ENCODE results near the gene JARID2. TPM values are rescaled to one million over a fixed set of nuclear protein-coding genes. Genes with fewer than 3 reads are reported as not detected.

The JARID2 gene
- total RNA-seq, 2 experiments from 2014 or later = 19.0 to 19.5 TPM

DNA sequence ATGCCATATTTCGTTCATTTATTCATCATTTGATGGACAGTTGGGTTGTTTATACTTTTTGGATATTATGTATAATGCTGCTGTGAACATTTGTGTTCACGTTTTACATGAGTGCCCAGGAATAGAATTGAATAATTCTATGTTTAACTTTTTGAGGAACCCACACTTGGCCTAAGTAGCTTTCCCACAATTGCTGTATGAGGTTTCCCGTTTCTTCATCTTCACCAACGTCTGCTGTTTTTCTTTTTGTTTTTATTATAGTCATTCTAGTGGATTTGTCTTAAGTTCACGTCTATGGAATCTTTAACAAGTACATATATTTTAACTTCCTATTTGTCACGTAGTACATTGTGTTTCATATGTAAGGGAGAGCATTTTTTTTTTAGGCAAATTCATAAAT, 110.3 kb downstream of the JARID2 start:
- Histone ChIP-seq H3K4me3 (ENCODE audit: low read depth, low read length, poor library complexity, severe bottlenecking) (no peak overlapping the region), H3K9me2 (ENCODE audit: insufficient read depth, low read length) (no peaks in the 10 kb centered on the region), H3K4me2 (ENCODE audit: low read length) (no peak overlapping the region), H3K4me1 (ENCODE audit: insufficient read depth, low read length, poor library complexity, severe bottlenecking) (peaks cover 22% of the 10 kb centered on the region), H4K20me1 (ENCODE audit: insufficient read depth, low read length) (peaks cover 28% of the 10 kb centered on the region), H2AFZ (ENCODE audit: low read length) (no peak overlapping the region), H3K79me2 (ENCODE audit: insufficient read depth, low read depth, low read length) (no peaks in the 10 kb centered on the region; the same call in 1 of the 2 replicates), H3K27ac (ENCODE audit: low read depth, low read length, poor library complexity, severe bottlenecking) (no peak overlapping the region), H3K9me3 (ENCODE audit: low read length) (no peaks in the 10 kb centered on the region), H3K36me3 (ENCODE audit: insufficient read depth, low read length) (no peaks in the 10 kb centered on the region)
- TF ChIP-seq, protein P1, sequence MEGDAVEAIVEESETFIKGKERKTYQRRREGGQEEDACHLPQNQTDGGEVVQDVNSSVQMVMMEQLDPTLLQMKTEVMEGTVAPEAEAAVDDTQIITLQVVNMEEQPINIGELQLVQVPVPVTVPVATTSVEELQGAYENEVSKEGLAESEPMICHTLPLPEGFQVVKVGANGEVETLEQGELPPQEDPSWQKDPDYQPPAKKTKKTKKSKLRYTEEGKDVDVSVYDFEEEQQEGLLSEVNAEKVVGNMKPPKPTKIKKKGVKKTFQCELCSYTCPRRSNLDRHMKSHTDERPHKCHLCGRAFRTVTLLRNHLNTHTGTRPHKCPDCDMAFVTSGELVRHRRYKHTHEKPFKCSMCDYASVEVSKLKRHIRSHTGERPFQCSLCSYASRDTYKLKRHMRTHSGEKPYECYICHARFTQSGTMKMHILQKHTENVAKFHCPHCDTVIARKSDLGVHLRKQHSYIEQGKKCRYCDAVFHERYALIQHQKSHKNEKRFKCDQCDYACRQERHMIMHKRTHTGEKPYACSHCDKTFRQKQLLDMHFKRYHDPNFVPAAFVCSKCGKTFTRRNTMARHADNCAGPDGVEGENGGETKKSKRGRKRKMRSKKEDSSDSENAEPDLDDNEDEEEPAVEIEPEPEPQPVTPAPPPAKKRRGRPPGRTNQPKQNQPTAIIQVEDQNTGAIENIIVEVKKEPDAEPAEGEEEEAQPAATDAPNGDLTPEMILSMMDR (conservative IDR thresholded peaks at IDR 0.05; ENCODE audit: low read length) = no peak
- no peak for TF ChIP-seq EZH2phosphoT487 (IDR thresholded peaks at IDR 0.05; ENCODE audit: borderline replicate concordance, low read depth, low read length)
- CTCF ChIA-PET (ENCODE audit: unreplicated experiment) = no interaction called here
- no TSS peak for BruUV-seq (replicated peaks)
- no peak for DNase-seq (ENCODE audit: low spot score)
- intact Hi-C loops (cut with micrococcal nuclease; ENCODE audit: unreplicated experiment) = no loop called here
- POLR2A ChIA-PET = interaction anchor here (1.5 kb wide), 1 partner anchor 11 kb away, joined by 5 read pairs; no protein-coding TSS in a partner anchor

DNA sequence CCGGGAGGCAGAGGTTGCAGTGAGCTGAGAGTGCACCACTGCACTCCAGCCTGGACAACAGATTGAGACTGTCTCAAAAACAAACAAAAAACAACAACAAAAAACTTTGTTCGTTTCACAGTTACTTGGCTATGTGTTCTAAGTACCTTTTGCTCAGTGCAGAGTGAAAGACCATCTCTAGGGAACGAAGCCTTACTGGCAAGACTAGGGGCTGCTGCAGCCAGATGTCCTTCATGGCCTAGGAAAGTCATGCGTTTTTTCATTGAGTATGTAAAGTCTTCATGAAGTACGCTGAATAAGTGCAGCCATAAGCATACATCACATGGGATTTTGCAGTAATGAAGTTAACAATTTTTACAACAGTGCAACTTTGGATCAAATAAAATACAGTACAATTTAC, 111.1 kb downstream of the JARID2 start:
- POLR2A ChIA-PET = interaction anchor here (1.5 kb wide), 1 partner anchor 12 kb away, joined by 5 read pairs; no protein-coding TSS in a partner anchor
- BruUV-seq (replicated peaks) = no TSS peak
- H3K9me2 ChIP-seq (ENCODE audit: insufficient read depth, low read length) = no peaks in the 10 kb centered on the region
- no peak for DNase-seq (ENCODE audit: low spot score)
- no peak overlapping the region for H3K4me2 ChIP-seq (ENCODE audit: low read length)
- no peaks in the 10 kb centered on the region for H3K36me3 ChIP-seq (ENCODE audit: insufficient read depth, low read length)
- H3K27ac ChIP-seq (ENCODE audit: low read depth, low read length, poor library complexity, severe bottlenecking) = no peak overlapping the region
- TF ChIP-seq, protein P1 (conservative IDR thresholded peaks at IDR 0.05; ENCODE audit: low read length) = no peak
- no peak for TF ChIP-seq EZH2phosphoT487 (IDR thresholded peaks at IDR 0.05; ENCODE audit: borderline replicate concordance, low read depth, low read length)
- H4K20me1 ChIP-seq (ENCODE audit: insufficient read depth, low read length) = peaks cover 28% of the 10 kb centered on the region
- CTCF ChIA-PET (ENCODE audit: unreplicated experiment) = no interaction called here
- H2AFZ ChIP-seq (ENCODE audit: low read length) = no peak overlapping the region
- no peak overlapping the region for H3K4me3 ChIP-seq (ENCODE audit: low read depth, low read length, poor library complexity, severe bottlenecking)
- no peaks in the 10 kb centered on the region; the same call in 1 of the 2 replicates for H3K79me2 ChIP-seq (ENCODE audit: insufficient read depth, low read depth, low read length)
- intact Hi-C loops (cut with micrococcal nuclease; ENCODE audit: unreplicated experiment) = no loop called here
- peaks cover 22% of the 10 kb centered on the region for H3K4me1 ChIP-seq (ENCODE audit: insufficient read depth, low read length, poor library complexity, severe bottlenecking)
- H3K9me3 ChIP-seq (ENCODE audit: low read length) = no peaks in the 10 kb centered on the region

DNA sequence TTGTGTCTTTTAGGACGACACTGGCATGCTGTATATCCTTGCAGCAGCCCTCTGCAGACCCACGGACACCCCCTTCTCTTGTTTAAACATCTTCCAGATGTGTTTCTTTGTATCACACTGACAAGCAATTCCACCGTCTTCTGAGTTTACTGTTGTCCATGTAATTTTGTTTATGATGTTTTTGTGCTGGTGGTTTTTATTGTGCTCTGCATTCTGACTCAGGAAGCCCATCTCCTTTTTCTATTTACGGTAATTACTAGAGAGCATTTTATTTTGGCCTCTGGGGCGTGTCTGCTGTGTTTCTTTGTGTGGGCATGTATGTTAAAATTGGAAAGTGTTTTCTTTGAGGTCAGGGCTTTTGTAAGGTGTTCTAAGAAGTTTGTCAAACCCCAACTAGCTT, 111.9 kb downstream of the JARID2 start:
- Histone ChIP-seq H3K4me3 (ENCODE audit: low read depth, low read length, poor library complexity, severe bottlenecking) (no peak overlapping the region), H3K79me2 (ENCODE audit: insufficient read depth, low read depth, low read length) (no peaks in the 10 kb centered on the region; the same call in 1 of the 2 replicates), H3K4me2 (ENCODE audit: low read length) (no peak overlapping the region), H3K27ac (ENCODE audit: low read depth, low read length, poor library complexity, severe bottlenecking) (no peak overlapping the region), H3K9me3 (ENCODE audit: low read length) (no peaks in the 10 kb centered on the region), H3K36me3 (ENCODE audit: insufficient read depth, low read length) (no peaks in the 10 kb centered on the region), H3K9me2 (ENCODE audit: insufficient read depth, low read length) (no peaks in the 10 kb centered on the region), H3K4me1 (ENCODE audit: insufficient read depth, low read length, poor library complexity, severe bottlenecking) (peaks cover 23% of the 10 kb centered on the region), H4K20me1 (ENCODE audit: insufficient read depth, low read length) (peaks cover 28% of the 10 kb centered on the region), H2AFZ (ENCODE audit: low read length) (no peak overlapping the region)
- intact Hi-C loops (cut with micrococcal nuclease; ENCODE audit: unreplicated experiment) = no loop called here
- ChIA-PET CTCF (ENCODE audit: unreplicated experiment) (no interaction called here), POLR2A (interaction anchor here (0.7 kb wide), 1 partner anchor 52 kb away, joined by 3 read pairs; no protein-coding TSS in a partner anchor)
- no peak for DNase-seq (ENCODE audit: low spot score)
- no TSS peak for BruUV-seq (replicated peaks)
- no peak for TF ChIP-seq EZH2phosphoT487 (IDR thresholded peaks at IDR 0.05; ENCODE audit: borderline replicate concordance, low read depth, low read length)
- TF ChIP-seq, protein P1 (conservative IDR thresholded peaks at IDR 0.05; ENCODE audit: low read length) = no peak
